Measurements from ENCODE around the gene NTF3. TPM values are rescaled to one million over a fixed set of nuclear protein-coding genes. Genes with fewer than 3 reads are reported as not detected.
A peak's percentile ranks its signal among the peaks of the same experiment; 100 is the strongest.

Gene NTF3
- total and polyA plus RNA-seq, 2 donors (not counting 1 experiment from before 2014, with no cell fraction given): not detected

- Mint-ChIP-seq H3K9me3 (ENCODE audit: insufficient read depth) (no peaks in the 10 kb centered on the region), H3K27ac (no peak overlapping the region), H3K4me1 (peaks cover 17% of the 10 kb centered on the region), H3K27me3 (peaks cover 7% of the 10 kb centered on the region), H3K4me3 (peak overlapping the region; percentile 24)
- Histone ChIP-seq H3K79me2 (ENCODE audit: control insufficient read depth, insufficient read depth, low read length) (no peaks in the 10 kb centered on the region), H3K36me3 (replicated peaks in 1 of 2; ENCODE audit: control extremely low read depth in 1 of 2, control insufficient read depth in 1 of 2, extremely low read depth in 1 of 2, insufficient read depth in 2 of 2, low read length in 1 of 2) (no peaks in the 10 kb centered on the region), H4K20me1 (ENCODE audit: control insufficient read depth, insufficient read depth, low read length, poor library complexity, severe bottlenecking) (no peaks in the 10 kb centered on the region), H3K27ac (ENCODE audit: low read length in 2 of 2) (no peak overlapping the region), H2AFZ (ENCODE audit: insufficient read depth, low read depth, low read length, poor library complexity, severe bottlenecking) (no peak overlapping the region), H3K9me3 (ENCODE audit: control extremely low read depth in 1 of 3, control insufficient read depth in 2 of 3, insufficient read depth in 1 of 3, low read length in 2 of 3) (peaks cover 0 to 3% (median 0%) of the 10 kb centered on the region in 3 donors), H3K27me3 (replicated peaks in 1 of 4; ENCODE audit: control extremely low read depth in 1 of 4, control insufficient read depth in 3 of 4, insufficient read depth in 4 of 4, low read length in 3 of 4) (no peaks in the 10 kb centered on the region), H3K4me3 (ENCODE audit: control extremely low read depth in 1 of 5, extremely low read depth in 1 of 5, insufficient read depth in 1 of 5, low read depth in 2 of 5, low read length in 4 of 5) (no peak overlapping the region), H3K4me1 (ENCODE audit: control insufficient read depth in 2 of 2, insufficient read depth in 2 of 2, low read length in 2 of 2) (peaks cover 12% of the 10 kb centered on the region in 2 donors), H3K9ac (ENCODE audit: low read length) (peak overlapping the region; percentile 21), H3K4me2 (replicated peaks; ENCODE audit: low read depth, low read length, poor library complexity, severe bottlenecking) (peak overlapping the region; percentile 18)
- DNase-seq (peak; percentile 17), ATAC-seq (ENCODE audit: low read depth) (peak; percentile 28)
- TF ChIP-seq EZH2 (IDR thresholded peaks at IDR 0.05; ENCODE audit: borderline replicate concordance, insufficient read depth, low read depth, low read length, poor library complexity, severe bottlenecking) (no peak), CTCF (IDR thresholded peaks at IDR 0.05) (no peak)
- POLR2A ChIA-PET: no interaction called here
- 91% methylated on average over 4 of the region's 8 CpGs for WGBS (ENCODE audit: insufficient coverage)
- intact Hi-C loops (cut with micrococcal nuclease): no loop called here
- CTCF ChIA-PET: interaction anchor here (1.4 kb wide), 1 partner anchor 15 kb away, joined by 3 read pairs; no protein-coding TSS in a partner anchor
Measured at GRCh38 chr12:5478081-5478706, 46.3 kb downstream of the NTF3 start.

GRCh38 chr12:5479761-5480160 is 47.9 kb downstream of the NTF3 start:
- Histone ChIP-seq H4K20me1 (ENCODE audit: control insufficient read depth, insufficient read depth, low read length, poor library complexity, severe bottlenecking) (no peaks in the 10 kb centered on the region), H3K4me2 (replicated peaks; ENCODE audit: low read depth, low read length, poor library complexity, severe bottlenecking) (no peak overlapping the region), H3K4me3 (ENCODE audit: control extremely low read depth in 1 of 5, extremely low read depth in 1 of 5, insufficient read depth in 1 of 5, low read depth in 2 of 5, low read length in 4 of 5) (no peak overlapping the region), H3K27me3 (replicated peaks in 1 of 4; ENCODE audit: control extremely low read depth in 1 of 4, control insufficient read depth in 3 of 4, insufficient read depth in 4 of 4, low read length in 3 of 4) (no peaks in the 10 kb centered on the region), H2AFZ (ENCODE audit: insufficient read depth, low read depth, low read length, poor library complexity, severe bottlenecking) (no peak overlapping the region), H3K4me1 (ENCODE audit: control insufficient read depth in 2 of 2, insufficient read depth in 2 of 2, low read length in 2 of 2) (peaks cover 12% of the 10 kb centered on the region in 2 donors), H3K9ac (ENCODE audit: low read length) (no peak overlapping the region), H3K36me3 (replicated peaks in 1 of 2; ENCODE audit: control extremely low read depth in 1 of 2, control insufficient read depth in 1 of 2, extremely low read depth in 1 of 2, insufficient read depth in 2 of 2, low read length in 1 of 2) (no peaks in the 10 kb centered on the region), H3K9me3 (ENCODE audit: control extremely low read depth in 1 of 3, control insufficient read depth in 2 of 3, insufficient read depth in 1 of 3, low read length in 2 of 3) (peaks cover 0 to 3% (median 0%) of the 10 kb centered on the region in 3 donors), H3K27ac (ENCODE audit: low read length in 2 of 2) (no peak overlapping the region), H3K79me2 (ENCODE audit: control insufficient read depth, insufficient read depth, low read length) (no peaks in the 10 kb centered on the region)
- POLR2A ChIA-PET: no interaction called here
- Mint-ChIP-seq H3K27ac (no peak overlapping the region), H3K4me1 (peaks cover 17% of the 10 kb centered on the region), H3K4me3 (no peak overlapping the region), H3K9me3 (ENCODE audit: insufficient read depth) (no peaks in the 10 kb centered on the region), H3K27me3 (no peaks in the 10 kb centered on the region)
- intact Hi-C loops (cut with micrococcal nuclease): no loop called here
- CTCF ChIA-PET: interaction anchor here (1.4 kb wide), 1 partner anchor 13 kb away, joined by 3 read pairs; no protein-coding TSS in a partner anchor
- TF ChIP-seq CTCF (IDR thresholded peaks at IDR 0.05) (no peak), EZH2 (IDR thresholded peaks at IDR 0.05; ENCODE audit: borderline replicate concordance, insufficient read depth, low read depth, low read length, poor library complexity, severe bottlenecking) (no peak)
- DNase-seq: no peak
- ATAC-seq (ENCODE audit: low read depth): no peak
- 97% methylated on average over 2 of the region's 3 CpGs for WGBS (ENCODE audit: insufficient coverage)

Data from B cell (primary cell).